Esophagus squamous epithelium (tissue), 5 donors: ENCODE measurements around the gene WNT16. TPM values are rescaled to one million over a fixed set of nuclear protein-coding genes. Genes with fewer than 3 reads are reported as not detected.

Source experiments
- DNase-seq: peaks from one replicate; lab custom pipeline; 2025; lab: John Stamatoyannopoulos, UW
- H3K27ac ChIP-seq, 4 donors: fragments of 200-600 bp; sonication (generic); one replicate each; pipeline ENCODE4 v1.5.1; 2016 to 2019; ENCODE audit warnings: mild to moderate bottlenecking in 1 of 4
- H3K27me3 ChIP-seq, 4 donors: fragments of 200-600 bp; sonication (generic); 1 replicate in 3 of 4; 2 replicates in 1 of 4; pipeline versions ENCODE4 v1.5.1 to v1.6.0; 2017 to 2021; ENCODE audit warnings: antibody characterized with exemption in 1 of 4
- H3K36me3 ChIP-seq, 3 donors: fragments of 200-600 bp; sonication (generic); one replicate each; pipeline ENCODE4 v1.5.1; 2016 to 2019
- H3K4me1 ChIP-seq, 3 donors: fragments of 200-600 bp; sonication (generic); one replicate each; pipeline ENCODE4 v1.5.1; 2017 to 2019
- H3K4me3 ChIP-seq, 4 donors: fragments of 200-600 bp; sonication (generic); 1 replicate in 3 of 4; 2 replicates in 1 of 4; pipeline ENCODE4 v1.5.1; 2016 to 2019; ENCODE audit warnings: mild to moderate bottlenecking in 2 of 4, moderate library complexity in 1 of 4
- H3K9me3 ChIP-seq, 3 donors: fragments of 200-600 bp; sonication (generic); one replicate each; pipeline ENCODE4 v1.5.1; 2016 to 2019
- CTCF ChIP-seq, 6 experiments: fragments of 450-650 bp in 4 of 6; fragments of 200-600 bp in 2 of 6; sonication (generic) in 2 of 6; IDR thresholded peaks; one replicate each; pipeline ENCODE4 v1.5.1; 2016 to 2019; ENCODE audit warnings: antibody characterized with exemption in 6 of 6, mild to moderate bottlenecking in 4 of 6, moderate library complexity in 4 of 6
- POLR2A ChIP-seq, 4 donors: fragments of 450-650 bp; IDR thresholded peaks; one replicate each; pipeline ENCODE4 v1.6.1; 2017; ENCODE audit warnings: antibody characterized with exemption in 4 of 4, mild to moderate bottlenecking in 4 of 4, moderate library complexity in 3 of 4
- WGBS, 2 donors: methylation state at CpG; one replicate each; pipeline ENCODE4 v1.1.5; 2018; 5-methylcytosine and 5-hydroxymethylcytosine counted together
- intact Hi-C: fragments of 100-400 bp; cut with DNase I; formaldehyde crosslinking; loops from one replicate; pipeline ENCODE4 v1.15.0; 2022
- total RNA-seq, 4 donors: library from RNA; depleted of rRNA; stranded (reverse); fragments of >200 nt; gene quantifications; one replicate each; pipeline ENCODE4 v1.1.0, GENCODE V29; 2016
- donor health status: DM: yes; HTN: yes; CAD: no.

The WNT16 gene
- total RNA-seq, 4 donors from 2014 or later: 0.18 to 0.29 (median 0.19) TPM; not detected in 1

GRCh38 chr7:121382473-121382872 lies 53.7 kb downstream of the WNT16 start:
- intact Hi-C loops: no loop called here
- no peaks in the 10 kb centered on the region for H3K27me3 ChIP-seq
- no peak for DNase-seq
- H3K36me3 ChIP-seq: peaks cover 0 to 26% (median 4%) of the 10 kb centered on the region in 3 donors
- peaks cover 7 to 24% (median 7%) of the 10 kb centered on the region in 3 donors for H3K4me1 ChIP-seq
- no peaks in the 10 kb centered on the region for H3K9me3 ChIP-seq
- no peak overlapping the region for H3K27ac ChIP-seq
- H3K4me3 ChIP-seq: no peak overlapping the region
- TF ChIP-seq POLR2A (IDR thresholded peaks at IDR 0.05) (no peak), CTCF (IDR thresholded peaks at IDR 0.05) (no peak)

GRCh38 chr7:121383235-121383910 lies 54.6 kb downstream of the WNT16 start:
- Histone ChIP-seq H3K4me1 (peaks cover 7 to 24% (median 7%) of the 10 kb centered on the region in 3 donors), H3K36me3 (peaks cover 0 to 17% (median 1%) of the 10 kb centered on the region in 3 donors), H3K27me3 (no peaks in the 10 kb centered on the region), H3K27ac (no peak overlapping the region), H3K9me3 (no peaks in the 10 kb centered on the region), H3K4me3 (no peak overlapping the region)
- no peak for TF ChIP-seq CTCF (IDR thresholded peaks at IDR 0.05)
- TF ChIP-seq POLR2A (IDR thresholded peaks at IDR 0.05): no peak
- intact Hi-C loops: no loop called here
- DNase-seq: no peak
- WGBS, 2 donors: 71 to 94% methylated on average over 2 of the region's 2 CpGs

GRCh38 chr7:121384265-121384664 lies 55.5 kb downstream of the WNT16 start:
- Histone ChIP-seq H3K9me3 (no peaks in the 10 kb centered on the region), H3K27ac (no peak overlapping the region), H3K4me3 (no peak overlapping the region), H3K36me3 (peaks cover 0 to 8% (median 0%) of the 10 kb centered on the region in 3 donors), H3K4me1 (peaks cover 7 to 29% (median 7%) of the 10 kb centered on the region in 3 donors), H3K27me3 (no peaks in the 10 kb centered on the region)
- TF ChIP-seq CTCF (IDR thresholded peaks at IDR 0.05) (no peak), POLR2A (IDR thresholded peaks at IDR 0.05) (no peak)
- 78 to 93% methylated on average over 2 of the region's 2 CpGs for WGBS, 2 donors
- intact Hi-C loops: no loop called here
- DNase-seq: no peak

- H3K36me3 ChIP-seq: no peaks in the 10 kb centered on the region
- peaks cover 7 to 39% (median 7%) of the 10 kb centered on the region in 3 donors for H3K4me1 ChIP-seq
- TF ChIP-seq POLR2A (IDR thresholded peaks at IDR 0.05) (no peak), CTCF (IDR thresholded peaks at IDR 0.05) (no peak)
- no peak overlapping the region for H3K27ac ChIP-seq
- no peaks in the 10 kb centered on the region for H3K9me3 ChIP-seq
- WGBS, 2 donors: 92% methylated on average over 4 of the region's 4 CpGs
- no peak for DNase-seq
- intact Hi-C loops: no loop called here
- H3K4me3 ChIP-seq: no peak overlapping the region
- no peaks in the 10 kb centered on the region for H3K27me3 ChIP-seq
Observed at GRCh38 chr7:121385056-121385799, 56.4 kb downstream of the WNT16 start.

- H3K9me3 ChIP-seq: no peaks in the 10 kb centered on the region
- DNase-seq: no peak
- 27 to 33% methylated on average over 1 of the region's 1 CpG for WGBS, 2 donors
- H3K4me3 ChIP-seq: no peak overlapping the region
- intact Hi-C loops: no loop called here
- no peak for TF ChIP-seq CTCF (IDR thresholded peaks at IDR 0.05)
- TF ChIP-seq POLR2A (IDR thresholded peaks at IDR 0.05): no peak
- H3K36me3 ChIP-seq: no peaks in the 10 kb centered on the region
- H3K27me3 ChIP-seq: no peaks in the 10 kb centered on the region
- H3K4me1 ChIP-seq: peaks cover 7 to 45% (median 7%) of the 10 kb centered on the region in 3 donors
- H3K27ac ChIP-seq: no peak overlapping the region
Observed at GRCh38 chr7:121385800-121386179, 57.0 kb downstream of the WNT16 start.
